NCI-H1436 (cell line): ENCODE results near the gene HDAC7.
A peak's percentile ranks its signal among the peaks of the same experiment; 100 is the strongest.

Experiments
- DNase-seq: peaks from one replicate; lab custom pipeline; 2025; lab: John Stamatoyannopoulos, UW

HDAC7 gene

GRCh38 chr12:47778881-47779280 lies 40.8 kb downstream of the HDAC7 start:
- no peak for DNase-seq

GRCh38 chr12:47777741-47778558 lies 41.8 kb downstream of the HDAC7 start:
- no peak for DNase-seq

GRCh38 chr12:47777151-47777550 lies 42.6 kb downstream of the HDAC7 start:
- no peak for DNase-seq

GRCh38 chr12:47776471-47777143 lies 43.1 kb downstream of the HDAC7 start:
- no peak for DNase-seq

GRCh38 chr12:47775100-47775911 lies 44.4 kb downstream of the HDAC7 start:
- no peak for DNase-seq

GRCh38 chr12:47774663-47775062 lies 45.0 kb downstream of the HDAC7 start:
- no peak for DNase-seq

- DNase-seq: no peak
Observed at GRCh38 chr12:47773858-47774580, 45.7 kb downstream of the HDAC7 start.

GRCh38 chr12:47773062-47773857 lies 46.4 kb downstream of the HDAC7 start, which contains the start of gene SLC48A1:
Gene SLC48A1 (plus strand): TSS chr12:47773238. CDS start chr12:47773305, 67 bp downstream.
- peak; percentile 42 for DNase-seq

- DNase-seq: no peak
Observed at GRCh38 chr12:47772738-47773061, 47.0 kb downstream of the HDAC7 start.

GRCh38 chr12:47772094-47772660 lies 47.5 kb downstream of the HDAC7 start:
- no peak for DNase-seq

GRCh38 chr12:47771304-47771703 lies 48.4 kb downstream of the HDAC7 start:
- no peak for DNase-seq

- DNase-seq: no peak
Observed at GRCh38 chr12:47770086-47770726, 49.5 kb downstream of the HDAC7 start.

- DNase-seq: no peak
Observed at GRCh38 chr12:47769234-47770085, 50.2 kb downstream of the HDAC7 start.

- no peak for DNase-seq
Observed at GRCh38 chr12:47768323-47768811, 51.3 kb downstream of the HDAC7 start.

GRCh38 chr12:47767216-47767724 lies 52.4 kb downstream of the HDAC7 start:
- peak; percentile 40 for DNase-seq

- DNase-seq: no peak
Observed at GRCh38 chr12:47766502-47767215, 53.0 kb downstream of the HDAC7 start.

- no peak for DNase-seq
Observed at GRCh38 chr12:47763481-47764346, 56.0 kb downstream of the HDAC7 start.
